Common myeloid progenitor, CD34-positive (primary cell): ENCODE results near the gene NDUFV3.

Experiments
- CTCF ChIA-PET: fragments of 350-600 bp; sonication (Branson Sonifier 250); formaldehyde crosslinking; loops from one replicate; lab custom pipeline; 2021; ENCODE audit warnings: antibody characterized with exemption; lab: Charles Lee
- POLR2A ChIA-PET: fragments of 350-600 bp; sonication (Branson Sonifier 250); formaldehyde crosslinking; loops from one replicate; lab custom pipeline; 2021; ENCODE audit warnings: antibody characterized with exemption; lab: Charles Lee
- DNase-seq, 3 donors: peaks; one replicate each; pipeline versions ENCODE4 v3.0.0 to v3.0.0-alpha.2; 2013
- H3K27ac ChIP-seq, 2 experiments: 1 replicate in 1 of 2; 2 replicates in 1 of 2; pipeline ENCODE4 v1.7.0; 2013; ENCODE audit warnings: inconsistent platforms in 2 of 2, low read length in 2 of 2, mild to moderate bottlenecking in 2 of 2, low read depth in 1 of 2, moderate library complexity in 1 of 2; ENCODE audit not compliant: severe bottlenecking in 2 of 2, insufficient read depth in 1 of 2, poor library complexity in 1 of 2
- H3K27me3 ChIP-seq, 5 experiments: replicated peaks in 2 of 5; 1 replicate in 3 of 5; 2 replicates in 2 of 5; pipeline versions ENCODE4 v1.6.1 to v1.7.0; 2013; ENCODE audit warnings: low read length in 4 of 5, mild to moderate bottlenecking in 2 of 5, moderate library complexity in 2 of 5, inconsistent platforms in 1 of 5; ENCODE audit not compliant: insufficient read depth in 5 of 5, control insufficient read depth in 4 of 5
- H3K36me3 ChIP-seq, 4 experiments: 1 replicate in 2 of 4; 2 replicates in 2 of 4; pipeline versions ENCODE4 v1.6.1 to v1.7.0; 2013; ENCODE audit warnings: low read length in 3 of 4, control low read depth in 1 of 4, mild to moderate bottlenecking in 1 of 4; ENCODE audit not compliant: control insufficient read depth in 4 of 4, insufficient read depth in 4 of 4
- H3K4me1 ChIP-seq, 4 experiments: 1 replicate in 3 of 4; 2 replicates in 1 of 4; pipeline versions ENCODE4 v1.6.1 to v1.7.1; 2013; ENCODE audit warnings: low read length in 3 of 4, mild to moderate bottlenecking in 3 of 4, control low read depth in 1 of 4, inconsistent platforms in 1 of 4, moderate library complexity in 1 of 4; ENCODE audit not compliant: control insufficient read depth in 4 of 4, insufficient read depth in 4 of 4; ENCODE audit errors: control extremely low read depth in 1 of 4
- H3K4me3 ChIP-seq, 7 experiments: 1 replicate in 4 of 7; 2 replicates in 3 of 7; pipeline versions ENCODE4 v1.5.1 to v1.7.0; 2013; ENCODE audit warnings: mild to moderate bottlenecking in 7 of 7, low read length in 6 of 7, moderate library complexity in 6 of 7, inconsistent platforms in 2 of 7, low read depth in 2 of 7, control low read depth in 1 of 7; ENCODE audit not compliant: insufficient read depth in 4 of 7, control insufficient read depth in 1 of 7; ENCODE audit errors: extremely low read depth in 1 of 7
- H3K9me3 ChIP-seq, 5 experiments: 1 replicate in 4 of 5; 2 replicates in 1 of 5; pipeline versions ENCODE4 v1.6.1 to v1.7.1; 2013; ENCODE audit warnings: low read length in 4 of 5, mild to moderate bottlenecking in 2 of 5, inconsistent platforms in 1 of 5, low read depth in 1 of 5, moderate library complexity in 1 of 5; ENCODE audit not compliant: control insufficient read depth in 4 of 5, insufficient read depth in 2 of 5; ENCODE audit errors: control extremely low read depth in 1 of 5
- WGBS: methylation state at CpG from one replicate; pipeline ENCODE4 v1.1.5; 2013; ENCODE audit not compliant: insufficient coverage; 5-methylcytosine and 5-hydroxymethylcytosine counted together

Gene NDUFV3

GRCh38 chr21:42852925-42853570 lies 40.1 kb upstream of the NDUFV3 start:
- ChIA-PET CTCF (interaction anchor here (1.3 kb wide), 1 partner anchor 10 kb away, joined by 3 read pairs; no protein-coding TSS in a partner anchor), POLR2A (no interaction called here)
- Histone ChIP-seq H3K4me3 (no peak overlapping the region), H3K9me3 (no peaks in the 10 kb centered on the region), H3K4me1 (peaks cover 0 to 4% (median 2%) of the 10 kb centered on the region in 4 experiments), H3K36me3 (peaks cover 6 to 94% (median 68%) of the 10 kb centered on the region in 4 experiments), H3K27me3 (no peaks in the 10 kb centered on the region), H3K27ac (no peak overlapping the region)
- DNase-seq: no peak
- 97% methylated on average over 13 of the region's 20 CpGs for WGBS

- CTCF ChIA-PET: no interaction called here
- Histone ChIP-seq H3K36me3 (peaks cover 7 to 97% (median 72%) of the 10 kb centered on the region in 4 experiments), H3K9me3 (no peaks in the 10 kb centered on the region), H3K27me3 (no peaks in the 10 kb centered on the region), H3K4me1 (peaks cover 0 to 4% (median 2%) of the 10 kb centered on the region in 4 experiments), H3K27ac (no peak overlapping the region), H3K4me3 (no peak overlapping the region)
- POLR2A ChIA-PET: no interaction called here
- 98% methylated on average over 20 of the region's 20 CpGs for WGBS
- no peak for DNase-seq
These were observed 39.5 kb upstream of the NDUFV3 start for GRCh38 chr21:42853621-42854020.

- H3K4me3 ChIP-seq: no peak overlapping the region
- H3K36me3 ChIP-seq: peaks cover 13 to 98% (median 74%) of the 10 kb centered on the region in 4 experiments
- H3K9me3 ChIP-seq: no peaks in the 10 kb centered on the region
- ChIA-PET CTCF (interaction anchor here (0.7 kb wide), 1 partner anchor 10 kb away, joined by 3 read pairs; no protein-coding TSS in a partner anchor), POLR2A (interaction anchor here (0.7 kb wide), 1 partner anchor 228 kb away, joined by 3 read pairs; no protein-coding TSS in a partner anchor)
- no peak overlapping the region for H3K27ac ChIP-seq
- H3K27me3 ChIP-seq: no peaks in the 10 kb centered on the region
- WGBS: over 99% methylated on average over 28 of the region's 28 CpGs
- H3K4me1 ChIP-seq: peaks cover 0 to 4% (median 2%) of the 10 kb centered on the region in 4 experiments
- DNase-seq: no peak
These were observed 38.7 kb upstream of the NDUFV3 start for GRCh38 chr21:42854246-42855010.

DNA sequence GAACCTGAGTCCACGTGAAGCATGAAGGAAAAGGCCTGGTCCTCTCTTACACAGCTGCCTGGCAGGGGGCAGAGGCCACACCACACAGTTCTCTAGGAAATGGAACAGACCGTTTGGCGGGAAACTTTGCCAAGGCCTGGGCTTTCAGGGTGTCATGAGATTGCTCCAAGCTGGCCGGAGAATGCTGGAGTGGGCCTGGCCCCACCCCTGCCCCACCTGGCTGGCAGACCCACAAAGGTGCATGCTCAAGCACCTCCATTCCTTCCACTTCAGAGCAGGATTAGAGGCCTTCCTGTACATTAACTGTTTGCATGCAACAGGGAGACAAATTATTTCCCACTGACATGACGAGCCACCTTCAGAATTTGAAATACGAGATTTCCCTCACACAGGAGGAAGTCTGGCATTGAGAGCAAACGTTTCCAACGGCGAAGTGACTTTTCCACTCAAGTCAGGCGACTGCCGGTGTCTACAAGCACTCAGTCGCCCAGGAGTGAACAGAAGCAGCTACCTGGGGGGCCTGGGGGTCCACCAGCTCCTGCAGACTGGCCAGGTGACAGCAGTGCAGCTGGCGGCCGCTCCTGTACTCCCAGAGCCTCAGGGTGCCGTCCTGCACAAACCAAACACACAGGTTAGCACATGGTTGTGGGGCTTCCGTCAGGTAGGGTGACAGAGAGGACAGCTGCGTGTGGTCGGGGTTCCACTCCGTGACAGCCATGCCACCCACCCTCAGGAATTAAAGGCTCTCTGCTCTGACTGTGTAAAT lies 37.8 kb upstream of the NDUFV3 start:
- Histone ChIP-seq H3K4me1 (peaks cover 0 to 4% (median 2%) of the 10 kb centered on the region in 4 experiments), H3K9me3 (no peaks in the 10 kb centered on the region), H3K27ac (no peak overlapping the region), H3K4me3 (no peak overlapping the region), H3K36me3 (peaks cover 13 to 98% (median 75%) of the 10 kb centered on the region in 4 experiments), H3K27me3 (no peaks in the 10 kb centered on the region)
- no peak for DNase-seq
- 94% methylated on average over 19 of the region's 19 CpGs for WGBS
- POLR2A ChIA-PET: no interaction called here
- CTCF ChIA-PET: interaction anchor here (0.7 kb wide), 1 partner anchor 11 kb away, joined by 3 read pairs; no protein-coding TSS in a partner anchor

DNA sequence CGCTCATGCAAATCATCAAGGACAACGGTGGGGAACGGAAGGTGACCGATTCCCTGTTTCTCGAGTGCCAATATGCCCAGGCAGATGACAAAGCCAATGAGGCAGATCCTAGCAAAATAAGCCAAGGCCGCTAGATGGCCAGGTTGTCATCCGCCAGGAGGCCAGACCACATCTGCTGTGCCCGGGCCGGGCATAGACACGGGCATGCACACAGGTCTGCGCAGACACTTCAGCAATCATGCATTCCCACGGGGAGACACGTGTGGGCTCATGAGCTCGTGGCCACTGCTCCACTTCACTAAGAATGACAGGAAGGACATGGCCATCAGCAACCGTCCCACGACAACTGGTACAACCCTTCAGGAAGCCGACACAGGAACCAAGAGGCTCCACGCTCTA lies 37.2 kb upstream of the NDUFV3 start:
- H3K36me3 ChIP-seq: peaks cover 13 to 98% (median 77%) of the 10 kb centered on the region in 4 experiments
- no peaks in the 10 kb centered on the region for H3K27me3 ChIP-seq
- H3K9me3 ChIP-seq: no peaks in the 10 kb centered on the region
- DNase-seq: no peak
- ChIA-PET CTCF (no interaction called here), POLR2A (no interaction called here)
- no peak overlapping the region for H3K4me3 ChIP-seq
- H3K27ac ChIP-seq: no peak overlapping the region
- H3K4me1 ChIP-seq: peaks cover 0 to under 1% (median 0%) of the 10 kb centered on the region in 4 experiments
- 96% methylated on average over 17 of the region's 18 CpGs for WGBS

- 99% methylated on average over 9 of the region's 11 CpGs for WGBS
- peaks cover 13 to 95% (median 74%) of the 10 kb centered on the region in 4 experiments for H3K36me3 ChIP-seq
- POLR2A ChIA-PET: no interaction called here
- no peak for DNase-seq
- no peak overlapping the region for H3K27ac ChIP-seq
- no peaks in the 10 kb centered on the region for H3K4me1 ChIP-seq
- no peaks in the 10 kb centered on the region for H3K9me3 ChIP-seq
- no peaks in the 10 kb centered on the region for H3K27me3 ChIP-seq
- H3K4me3 ChIP-seq: no peak overlapping the region
- CTCF ChIA-PET: no interaction called here
These were observed 35.9 kb upstream of the NDUFV3 start for GRCh38 chr21:42857216-42857615.
